Posterior cingulate gyrus (tissue), 11 donors: ENCODE data around the gene MRTFA.

Source experiments
- DNase-seq, 10 donors: peaks; one replicate each; pipeline versions ENCODE4 v3.0.0 to v3.0.0-alpha.2; 2020 to 2021; ENCODE audit warnings: mixed read lengths in 3 of 10
- intact Hi-C: fragments of 100-400 bp; cut with DNase I; formaldehyde crosslinking; loops from one replicate; pipeline ENCODE4 v1.15.1; 2023

The MRTFA gene

GRCh38 chr22:40479126-40479800, 157.3 kb downstream of the MRTFA start:
- DNase-seq, result no peak
- intact Hi-C loops, result no loop called here

GRCh38 chr22:40478338-40479125, 158.0 kb downstream of the MRTFA start:
- intact Hi-C loops, result no loop called here
- DNase-seq, result no peak

- intact Hi-C loops, result no loop called here
Observed at GRCh38 chr22:40477683-40478337, 158.7 kb downstream of the MRTFA start.

GRCh38 chr22:40476341-40476740, 160.2 kb downstream of the MRTFA start:
- DNase-seq, result no peak
- intact Hi-C loops, result no loop called here

More at GRCh38 chr22:40477683-40478337, 158.7 kb downstream of the MRTFA start:
- no peak for DNase-seq

- no peak for DNase-seq
- intact Hi-C loops, result no loop called here
Observed at GRCh38 chr22:40473703-40474102, 162.8 kb downstream of the MRTFA start.

GRCh38 chr22:40472579-40472978, 163.9 kb downstream of the MRTFA start:
- no peak for DNase-seq
- intact Hi-C loops, result no loop called here

- no peak for DNase-seq
- intact Hi-C loops, result no loop called here
Observed at GRCh38 chr22:40472051-40472450, 164.5 kb downstream of the MRTFA start.

- no peak for DNase-seq
- intact Hi-C loops, result no loop called here
Observed at GRCh38 chr22:40469181-40469580, 167.3 kb downstream of the MRTFA start.

GRCh38 chr22:40468616-40469015, 167.9 kb downstream of the MRTFA start:
- intact Hi-C loops, result no loop called here
- no peak for DNase-seq

- DNase-seq, result no peak
- intact Hi-C loops, result no loop called here
Observed at GRCh38 chr22:40466976-40467375, 169.5 kb downstream of the MRTFA start.

GRCh38 chr22:40463683-40464082, 172.8 kb downstream of the MRTFA start:
- intact Hi-C loops, result no loop called here
- DNase-seq, result no peak

GRCh38 chr22:40463017-40463631, 173.4 kb downstream of the MRTFA start:
- peak in 1 of 10 donors; percentile 67 for DNase-seq
- intact Hi-C loops, result no loop called here

- intact Hi-C loops, result no loop called here
Observed at GRCh38 chr22:40462195-40462984, 174.1 kb downstream of the MRTFA start.

GRCh38 chr22:40453671-40454070, 182.8 kb downstream of the MRTFA start:
- DNase-seq, result no peak

More at GRCh38 chr22:40462195-40462984, 174.1 kb downstream of the MRTFA start:
- no peak for DNase-seq

GRCh38 chr22:40452730-40453487, 183.6 kb downstream of the MRTFA start:
- intact Hi-C loops, result no loop called here
- no peak for DNase-seq

More at GRCh38 chr22:40453671-40454070, 182.8 kb downstream of the MRTFA start:
- intact Hi-C loops, result no loop called here

GRCh38 chr22:40451210-40451609, 185.3 kb downstream of the MRTFA start:
- intact Hi-C loops, result no loop called here

GRCh38 chr22:40450616-40451015, 185.9 kb downstream of the MRTFA start:
- no peak for DNase-seq
- intact Hi-C loops, result no loop called here

More at GRCh38 chr22:40451210-40451609, 185.3 kb downstream of the MRTFA start:
- no peak for DNase-seq

- no peak for DNase-seq
- intact Hi-C loops, result no loop called here
Observed at GRCh38 chr22:40449676-40450035, 186.9 kb downstream of the MRTFA start.

GRCh38 chr22:40446203-40446602, 190.3 kb downstream of the MRTFA start:
- no peak for DNase-seq
- intact Hi-C loops, result no loop called here
